K562 (cell line): Measurements from ENCODE around the gene ANKRD33. TPM values are rescaled to one million over a fixed set of nuclear protein-coding genes. Genes with fewer than 3 reads are reported as not detected.
A peak's percentile ranks its signal among the peaks of the same experiment; 100 is the strongest.

Source experiments
- CBX2 ChIP-seq: fragments of 200-600 bp; sonication (generic); IDR thresholded peaks from one replicate; pipeline ENCODE4 v1.6.1; 2012; ENCODE audit warnings: mild to moderate bottlenecking, low read length, inconsistent platforms; ENCODE audit not compliant: insufficient read depth, poor library complexity, severe bottlenecking
- DDX20 ChIP-seq: fragments of 450-650 bp; IDR thresholded peaks from 2 replicates; pipeline ENCODE4 v1.6.1; 2016; ENCODE audit warnings: missing genetic modification characterization, low read depth, mild to moderate bottlenecking, missing compliant biosample characterization, moderate library complexity
- ETV1 ChIP-seq: fragments of 450-650 bp; conservative IDR thresholded peaks from 2 replicates; pipeline ENCODE4 v1.6.1; 2016; ENCODE audit warnings: missing genetic modification characterization, control low read depth, low read depth, missing compliant biosample characterization
- KLF1 ChIP-seq: fragments of 450-650 bp; IDR thresholded peaks from 2 replicates; pipeline ENCODE4 v1.6.1; 2016; ENCODE audit warnings: missing genetic modification characterization, missing compliant biosample characterization
- KLF13 ChIP-seq: fragments of 450-650 bp; IDR thresholded peaks from 2 replicates; pipeline ENCODE4 v1.6.1; 2016; ENCODE audit warnings: missing genetic modification characterization, low read depth, mild to moderate bottlenecking, missing compliant biosample characterization, moderate library complexity, borderline replicate concordance
- NFRKB ChIP-seq: fragments of 450-650 bp; IDR thresholded peaks from 2 replicates; pipeline ENCODE4 v1.6.1; 2016; ENCODE audit warnings: low read depth
- RBM34 ChIP-seq: fragments of 200-400 bp; formaldehyde crosslinking; IDR thresholded peaks from 2 replicates; pipeline ENCODE4 v1.6.1; 2018; ENCODE audit warnings: low read length, borderline replicate concordance; ENCODE audit not compliant: insufficient read depth
- XRCC4 ChIP-seq: IDR thresholded peaks from one replicate; pipeline ENCODE4 v1.6.1; 2011; ENCODE audit not compliant: insufficient read depth, insufficient read length; ENCODE audit errors: extremely low read depth
- ZNF561 ChIP-seq: fragments of 450-650 bp; formaldehyde crosslinking; conservative IDR thresholded peaks from 2 replicates; pipeline ENCODE4 v1.4.0; 2020; ENCODE audit warnings: mild to moderate bottlenecking, moderate library complexity
- polyA plus RNA-seq, 8 experiments: library from polyadenylated mRNA; depleted of rRNA in 4 of 8; stranded (reverse) in 5 of 8; unstranded in 3 of 8; fragments of >200 nt; fragmentation: Nextera tagmentation in 2 of 8; fragmentation: Illumina TruSeq in 1 of 8; extraction: Ambion mirVana in 2 of 8; extraction: Trizol in 1 of 8; gene quantifications; 2 replicates each; pipeline versions ENCODE4 v1.2.1 to v1.2.3, GENCODE V29; 2011 to 2014; ENCODE audit warnings: inconsistent platforms in 1 of 8, missing spikeins in 1 of 8
- total RNA-seq, 7 experiments: library from RNA; depleted of rRNA in 6 of 7; stranded (reverse); fragments of >200 nt in 6 of 7; fragmentation: Illumina TruSeq in 2 of 7; extraction: Trizol in 2 of 7; gene quantifications; 2 replicates each; pipeline versions ENCODE4 v1.2.1 to v1.2.3, GENCODE V29; 2011 to 2021; ENCODE audit warnings: low replicate concordance in 1 of 7
- TF ChIP-seq, protein P1 (sequence below): fragments of 450-650 bp; IDR thresholded peaks from 2 replicates; pipeline ENCODE4 v1.6.1; 2016; ENCODE audit warnings: low read depth
- TF ChIP-seq, protein P2 (sequence below): fragments of 450-650 bp; conservative IDR thresholded peaks from 2 replicates; pipeline ENCODE4 v1.6.1; 2016; ENCODE audit warnings: missing genetic modification characterization, low read depth, mild to moderate bottlenecking, control low read depth, missing compliant biosample characterization
- TF ChIP-seq, protein P3 (sequence below): fragments of 250-450 bp; sonication (Bioruptor Pico); IDR thresholded peaks from 2 replicates; pipeline ENCODE4 v1.4.0; 2020
- TF ChIP-seq, protein P4 (sequence below): sonication (generic); formaldehyde crosslinking; IDR thresholded peaks from 2 replicates; pipeline ENCODE4 v1.8.1; 2022; ENCODE audit warnings: missing genetic modification reagents

The ANKRD33 gene
- total and polyA plus RNA-seq, 9 of the 15 experiments (the other 6 are each of a cell fraction or from before 2014, with no cell fraction given): 0.04 to 0.11 (median 0.07) TPM; not detected in 4

DNA sequence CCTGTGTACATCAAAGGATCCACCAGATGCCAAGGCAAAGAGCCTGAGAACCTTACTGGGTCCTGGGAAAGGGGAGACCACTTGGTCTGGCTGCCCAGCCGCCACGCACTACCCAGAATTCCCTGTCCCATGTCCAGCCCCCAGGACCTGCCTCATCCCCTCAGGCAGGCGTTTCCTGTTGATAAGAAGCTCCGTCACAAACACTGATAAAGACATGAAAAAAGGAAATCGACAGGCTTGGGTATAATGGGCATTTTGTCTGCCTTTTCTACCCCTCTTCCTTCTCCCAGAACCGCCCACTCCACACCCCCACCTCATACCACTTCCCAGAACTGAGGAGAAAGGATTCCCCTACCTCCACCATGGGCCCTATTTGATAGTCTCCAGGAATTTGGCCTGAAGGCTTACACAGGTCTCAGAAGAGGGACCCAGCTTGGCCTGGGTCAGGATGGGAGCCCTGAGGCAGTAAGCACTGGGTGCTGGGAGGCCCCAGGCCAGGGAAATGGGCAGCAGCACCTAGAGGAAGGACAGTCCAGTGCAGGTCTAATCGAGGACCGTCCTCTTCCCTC lies 38.2 kb downstream of the ANKRD33 start (continued):
- TF ChIP-seq, protein P1, sequence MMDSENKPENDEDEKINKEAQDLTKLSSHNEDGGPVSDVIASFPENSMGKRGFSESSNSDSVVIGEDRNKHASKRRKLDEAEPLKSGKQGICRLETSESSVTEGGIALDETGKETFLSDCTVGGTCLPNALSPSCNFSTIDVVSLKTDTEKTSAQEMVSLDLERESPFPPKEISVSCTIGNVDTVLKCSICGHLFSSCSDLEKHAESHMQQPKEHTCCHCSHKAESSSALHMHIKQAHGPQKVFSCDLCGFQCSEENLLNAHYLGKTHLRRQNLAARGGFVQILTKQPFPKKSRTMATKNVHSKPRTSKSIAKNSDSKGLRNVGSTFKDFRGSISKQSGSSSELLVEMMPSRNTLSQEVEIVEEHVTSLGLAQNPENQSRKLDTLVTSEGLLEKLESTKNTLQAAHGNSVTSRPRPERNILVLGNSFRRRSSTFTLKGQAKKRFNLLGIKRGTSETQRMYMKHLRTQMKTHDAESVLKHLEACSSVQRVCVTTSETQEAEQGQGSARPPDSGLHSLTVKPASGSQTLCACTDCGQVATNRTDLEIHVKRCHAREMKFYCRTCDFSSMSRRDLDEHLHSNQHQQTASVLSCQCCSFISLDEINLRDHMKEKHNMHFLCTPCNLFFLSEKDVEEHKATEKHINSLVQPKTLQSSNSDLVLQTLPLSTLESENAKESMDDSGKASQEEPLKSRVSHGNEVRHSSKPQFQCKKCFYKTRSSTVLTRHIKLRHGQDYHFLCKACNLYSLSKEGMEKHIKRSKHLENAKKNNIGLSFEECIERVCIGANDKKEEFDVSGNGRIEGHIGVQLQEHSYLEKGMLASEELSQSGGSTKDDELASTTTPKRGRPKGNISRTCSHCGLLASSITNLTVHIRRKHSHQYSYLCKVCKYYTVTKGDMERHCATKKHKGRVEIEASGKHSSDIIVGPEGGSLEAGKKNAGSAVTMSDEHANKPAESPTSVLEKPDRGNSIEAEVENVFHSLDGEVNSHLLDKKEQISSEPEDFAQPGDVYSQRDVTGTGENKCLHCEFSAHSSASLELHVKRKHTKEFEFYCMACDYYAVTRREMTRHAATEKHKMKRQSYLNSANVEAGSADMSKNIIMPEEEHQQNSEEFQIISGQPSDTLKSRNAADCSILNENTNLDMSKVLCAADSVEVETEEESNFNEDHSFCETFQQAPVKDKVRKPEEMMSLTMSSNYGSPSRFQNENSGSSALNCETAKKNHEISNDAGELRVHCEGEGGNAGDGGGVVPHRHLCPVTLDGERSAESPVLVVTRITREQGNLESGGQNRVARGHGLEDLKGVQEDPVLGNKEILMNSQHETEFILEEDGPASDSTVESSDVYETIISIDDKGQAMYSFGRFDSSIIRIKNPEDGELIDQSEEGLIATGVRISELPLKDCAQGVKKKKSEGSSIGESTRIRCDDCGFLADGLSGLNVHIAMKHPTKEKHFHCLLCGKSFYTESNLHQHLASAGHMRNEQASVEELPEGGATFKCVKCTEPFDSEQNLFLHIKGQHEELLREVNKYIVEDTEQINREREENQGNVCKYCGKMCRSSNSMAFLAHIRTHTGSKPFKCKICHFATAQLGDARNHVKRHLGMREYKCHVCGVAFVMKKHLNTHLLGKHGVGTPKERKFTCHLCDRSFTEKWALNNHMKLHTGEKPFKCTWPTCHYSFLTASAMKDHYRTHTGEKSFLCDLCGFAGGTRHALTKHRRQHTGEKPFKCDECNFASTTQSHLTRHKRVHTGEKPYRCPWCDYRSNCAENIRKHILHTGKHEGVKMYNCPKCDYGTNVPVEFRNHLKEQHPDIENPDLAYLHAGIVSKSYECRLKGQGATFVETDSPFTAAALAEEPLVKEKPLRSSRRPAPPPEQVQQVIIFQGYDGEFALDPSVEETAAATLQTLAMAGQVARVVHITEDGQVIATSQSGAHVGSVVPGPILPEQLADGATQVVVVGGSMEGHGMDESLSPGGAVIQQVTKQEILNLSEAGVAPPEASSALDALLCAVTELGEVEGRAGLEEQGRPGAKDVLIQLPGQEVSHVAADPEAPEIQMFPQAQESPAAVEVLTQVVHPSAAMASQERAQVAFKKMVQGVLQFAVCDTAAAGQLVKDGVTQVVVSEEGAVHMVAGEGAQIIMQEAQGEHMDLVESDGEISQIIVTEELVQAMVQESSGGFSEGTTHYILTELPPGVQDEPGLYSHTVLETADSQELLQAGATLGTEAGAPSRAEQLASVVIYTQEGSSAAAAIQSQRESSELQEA: no peak
- TF ChIP-seq, protein P2, sequence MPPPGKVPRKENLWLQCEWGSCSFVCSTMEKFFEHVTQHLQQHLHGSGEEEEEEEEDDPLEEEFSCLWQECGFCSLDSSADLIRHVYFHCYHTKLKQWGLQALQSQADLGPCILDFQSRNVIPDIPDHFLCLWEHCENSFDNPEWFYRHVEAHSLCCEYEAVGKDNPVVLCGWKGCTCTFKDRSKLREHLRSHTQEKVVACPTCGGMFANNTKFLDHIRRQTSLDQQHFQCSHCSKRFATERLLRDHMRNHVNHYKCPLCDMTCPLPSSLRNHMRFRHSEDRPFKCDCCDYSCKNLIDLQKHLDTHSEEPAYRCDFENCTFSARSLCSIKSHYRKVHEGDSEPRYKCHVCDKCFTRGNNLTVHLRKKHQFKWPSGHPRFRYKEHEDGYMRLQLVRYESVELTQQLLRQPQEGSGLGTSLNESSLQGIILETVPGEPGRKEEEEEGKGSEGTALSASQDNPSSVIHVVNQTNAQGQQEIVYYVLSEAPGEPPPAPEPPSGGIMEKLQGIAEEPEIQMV (tag): no peak
- TF ChIP-seq NFRKB (peak; percentile 81; the same call in 1 of the 2 replicates), ZNF561 (CRISPR knock-in tag) (no peak), RBM34 (no peak), DDX20 (no peak), ETV1 (tag) (peak; percentile 75), KLF13 (no peak), XRCC4 (no peak), KLF1 (no peak), CBX2 (no peak)
- TF ChIP-seq, protein P3, sequence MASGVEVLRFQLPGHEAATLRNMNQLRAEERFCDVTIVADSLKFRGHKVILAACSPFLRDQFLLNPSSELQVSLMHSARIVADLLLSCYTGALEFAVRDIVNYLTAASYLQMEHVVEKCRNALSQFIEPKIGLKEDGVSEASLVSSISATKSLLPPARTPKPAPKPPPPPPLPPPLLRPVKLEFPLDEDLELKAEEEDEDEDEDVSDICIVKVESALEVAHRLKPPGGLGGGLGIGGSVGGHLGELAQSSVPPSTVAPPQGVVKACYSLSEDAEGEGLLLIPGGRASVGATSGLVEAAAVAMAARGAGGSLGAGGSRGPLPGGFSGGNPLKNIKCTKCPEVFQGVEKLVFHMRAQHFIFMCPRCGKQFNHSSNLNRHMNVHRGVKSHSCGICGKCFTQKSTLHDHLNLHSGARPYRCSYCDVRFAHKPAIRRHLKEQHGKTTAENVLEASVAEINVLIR (CRISPR knock-in tag): no peak
- TF ChIP-seq, protein P4, sequence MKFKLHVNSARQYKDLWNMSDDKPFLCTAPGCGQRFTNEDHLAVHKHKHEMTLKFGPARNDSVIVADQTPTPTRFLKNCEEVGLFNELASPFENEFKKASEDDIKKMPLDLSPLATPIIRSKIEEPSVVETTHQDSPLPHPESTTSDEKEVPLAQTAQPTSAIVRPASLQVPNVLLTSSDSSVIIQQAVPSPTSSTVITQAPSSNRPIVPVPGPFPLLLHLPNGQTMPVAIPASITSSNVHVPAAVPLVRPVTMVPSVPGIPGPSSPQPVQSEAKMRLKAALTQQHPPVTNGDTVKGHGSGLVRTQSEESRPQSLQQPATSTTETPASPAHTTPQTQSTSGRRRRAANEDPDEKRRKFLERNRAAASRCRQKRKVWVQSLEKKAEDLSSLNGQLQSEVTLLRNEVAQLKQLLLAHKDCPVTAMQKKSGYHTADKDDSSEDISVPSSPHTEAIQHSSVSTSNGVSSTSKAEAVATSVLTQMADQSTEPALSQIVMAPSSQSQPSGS (CRISPR knock-in tag): no peak
